HCT116 (cell line): ENCODE measurements around the gene ACTN2.

Experiments used
- CEBPB ChIP-seq: IDR thresholded peaks from 2 replicates; pipeline ENCODE4 v1.6.1; 2012; ENCODE audit warnings: low read depth
- EZH2 ChIP-seq: fragments of 200-600 bp; sonication (generic); IDR thresholded peaks from 2 replicates; pipeline ENCODE4 v1.6.1; 2017; ENCODE audit warnings: antibody characterized with exemption, mixed run types
- EZH2phosphoT487 ChIP-seq: fragments of 200-600 bp; IDR thresholded peaks from 2 replicates; pipeline ENCODE4 v1.6.1; 2018; ENCODE audit warnings: antibody characterized with exemption, borderline replicate concordance
- FOSL1 ChIP-seq: IDR thresholded peaks from 2 replicates; pipeline ENCODE4 v1.6.1; 2012; ENCODE audit warnings: low read depth
- POLR2A ChIP-seq: IDR thresholded peaks from 2 replicates; pipeline ENCODE4 v1.7.0; 2011; ENCODE audit warnings: borderline replicate concordance; ENCODE audit not compliant: insufficient read depth, insufficient read length; ENCODE audit errors: extremely low read depth
- SP1 ChIP-seq: IDR thresholded peaks from 2 replicates; pipeline ENCODE4 v1.6.1; 2012; ENCODE audit warnings: low read depth
- TF ChIP-seq, protein P1 (sequence below), 3 experiments: fragments of 200-600 bp in 1 of 3; sonication (generic) in 1 of 3; IDR thresholded peaks in 2 of 3; conservative IDR thresholded peaks in 1 of 3; 2 replicates each; pipeline ENCODE4 v1.5.1; 2012 to 2017; ENCODE audit warnings: low read depth in 2 of 3, low read length in 2 of 3, antibody characterized with exemption in 1 of 3, borderline replicate concordance in 1 of 3, control low read depth in 1 of 3, mild to moderate bottlenecking in 1 of 3, mixed read lengths in 1 of 3, mixed run types in 1 of 3, moderate library complexity in 1 of 3; ENCODE audit not compliant: insufficient read depth in 1 of 3
- TF ChIP-seq, protein P2 (sequence below): IDR thresholded peaks from 2 replicates; pipeline ENCODE4 v1.6.1; 2012

DNA sequence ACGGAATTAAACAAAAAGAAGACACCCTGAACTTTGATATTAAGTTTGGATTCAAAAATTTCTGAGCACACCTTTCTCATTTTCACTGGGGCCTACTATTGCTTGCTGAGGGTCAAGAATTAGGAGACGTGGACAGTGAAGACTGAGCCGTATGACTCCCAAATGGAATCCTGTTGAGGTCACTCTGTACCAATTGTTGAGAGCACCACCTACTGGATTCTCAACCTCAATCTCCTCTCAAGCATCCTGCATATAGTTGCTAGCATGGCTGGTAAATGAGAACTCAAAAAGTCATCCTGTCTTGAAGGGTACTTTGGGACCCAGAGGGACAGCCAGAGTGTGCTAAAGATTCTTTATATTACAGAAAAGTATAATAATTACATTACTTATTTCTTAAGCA is 88.6 kb downstream of the ACTN2 start:
- TF ChIP-seq POLR2A (no peak), EZH2phosphoT487 (no peak), FOSL1 (no peak), CEBPB (no peak), SP1 (no peak), EZH2 (no peak)
- TF ChIP-seq, protein P1, sequence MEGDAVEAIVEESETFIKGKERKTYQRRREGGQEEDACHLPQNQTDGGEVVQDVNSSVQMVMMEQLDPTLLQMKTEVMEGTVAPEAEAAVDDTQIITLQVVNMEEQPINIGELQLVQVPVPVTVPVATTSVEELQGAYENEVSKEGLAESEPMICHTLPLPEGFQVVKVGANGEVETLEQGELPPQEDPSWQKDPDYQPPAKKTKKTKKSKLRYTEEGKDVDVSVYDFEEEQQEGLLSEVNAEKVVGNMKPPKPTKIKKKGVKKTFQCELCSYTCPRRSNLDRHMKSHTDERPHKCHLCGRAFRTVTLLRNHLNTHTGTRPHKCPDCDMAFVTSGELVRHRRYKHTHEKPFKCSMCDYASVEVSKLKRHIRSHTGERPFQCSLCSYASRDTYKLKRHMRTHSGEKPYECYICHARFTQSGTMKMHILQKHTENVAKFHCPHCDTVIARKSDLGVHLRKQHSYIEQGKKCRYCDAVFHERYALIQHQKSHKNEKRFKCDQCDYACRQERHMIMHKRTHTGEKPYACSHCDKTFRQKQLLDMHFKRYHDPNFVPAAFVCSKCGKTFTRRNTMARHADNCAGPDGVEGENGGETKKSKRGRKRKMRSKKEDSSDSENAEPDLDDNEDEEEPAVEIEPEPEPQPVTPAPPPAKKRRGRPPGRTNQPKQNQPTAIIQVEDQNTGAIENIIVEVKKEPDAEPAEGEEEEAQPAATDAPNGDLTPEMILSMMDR (IDR thresholded peaks at IDR 0.05 in 2 of 3, conservative IDR thresholded peaks at IDR 0.05 in 1 of 3; ENCODE audit: borderline replicate concordance in 1 of 3, insufficient read depth in 1 of 3, low read depth in 2 of 3, low read length in 2 of 3), result peak; percentile 32 to 37 (median 32); a peak in 4 of 6 replicates
- TF ChIP-seq, protein P2, sequence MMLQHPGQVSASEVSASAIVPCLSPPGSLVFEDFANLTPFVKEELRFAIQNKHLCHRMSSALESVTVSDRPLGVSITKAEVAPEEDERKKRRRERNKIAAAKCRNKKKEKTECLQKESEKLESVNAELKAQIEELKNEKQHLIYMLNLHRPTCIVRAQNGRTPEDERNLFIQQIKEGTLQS, result no peak
